Left ventricle myocardium inferior (tissue), 1 donor: ENCODE results near the gene ALOX12. TPM values are rescaled to one million over a fixed set of nuclear protein-coding genes. Genes with fewer than 3 reads are reported as not detected.

ENCODE experiments used
- DNase-seq: peaks from one replicate; pipeline ENCODE4 v3.0.0-alpha.2; 2020
- H3K27ac ChIP-seq: fragments of 200-600 bp; replicated peaks from 2 replicates; pipeline ENCODE4 v1.8.0; 2021
- H3K27me3 ChIP-seq: fragments of 200-600 bp; 2 replicates; pipeline ENCODE4 v1.8.0; 2021; ENCODE audit warnings: low read depth
- H3K36me3 ChIP-seq: fragments of 200-600 bp; 2 replicates; pipeline ENCODE4 v1.8.0; 2021
- H3K4me1 ChIP-seq: fragments of 200-600 bp; 2 replicates; pipeline ENCODE4 v1.8.0; 2021
- H3K4me3 ChIP-seq: fragments of 200-600 bp; 2 replicates; pipeline ENCODE4 v1.8.0; 2021; ENCODE audit warnings: mild to moderate bottlenecking, moderate library complexity
- H3K9me3 ChIP-seq: fragments of 200-600 bp; replicated peaks from 2 replicates; pipeline ENCODE4 v1.8.0; 2021
- CTCF ChIP-seq: fragments of 200-600 bp; IDR thresholded peaks from 2 replicates; pipeline ENCODE4 v1.8.0; 2021; ENCODE audit warnings: antibody characterized with exemption, mild to moderate bottlenecking, borderline replicate concordance
- intact Hi-C: fragments of 100-400 bp; cut with micrococcal nuclease; formaldehyde crosslinking; loops from one replicate; pipeline ENCODE4 v1.11.0; 2022
- total RNA-seq: library from RNA; stranded (reverse); fragmentation: NEBNext Ultra II Directional; extraction: Animal tissue kit (Norgen Biotek cat#: 25700); gene quantifications from one replicate; pipeline ENCODE4 v1.2.1, GENCODE V29; 2021
- donor health status: DM: no; HTN: yes; CAD: no; lungs with severe emphysema.

ALOX12 gene
- total RNA-seq, 1 donor from 2014 or later, result not detected

GRCh38 chr17:7058831-7059447, 63.1 kb downstream of the ALOX12 start:
- intact Hi-C loops, result loop anchor here (10.0 kb wide), 1 partner anchor 116 kb away; the partner anchor contains the start of gene ASGR1
- no peak for TF ChIP-seq CTCF
- no peaks in the 10 kb centered on the region for H3K4me1 ChIP-seq
- H3K9me3 ChIP-seq, result no peaks in the 10 kb centered on the region
- DNase-seq, result no peak
- H3K36me3 ChIP-seq, result no peaks in the 10 kb centered on the region
- H3K27ac ChIP-seq, result no peak overlapping the region
- H3K4me3 ChIP-seq, result no peak overlapping the region
- peaks cover 37% of the 10 kb centered on the region for H3K27me3 ChIP-seq

Other genes with a start within 250 kb of the ALOX12 start
- gene XAF1, start 240.0 kb upstream of the ALOX12 start, total RNA-seq, result 18.6 TPM
- not detected for gene FBXO39, start 219.8 kb upstream of the ALOX12 start, total RNA-seq
- gene TEKT1, start 164.3 kb upstream of the ALOX12 start, total RNA-seq, result not detected
- 174 TPM for gene RNASEK, start 16.6 kb downstream of the ALOX12 start, total RNA-seq
- 13.7 TPM for gene BCL6B, start 27.0 kb downstream of the ALOX12 start, total RNA-seq
- gene SLC16A13, start 40.0 kb downstream of the ALOX12 start, total RNA-seq, result 1.4 TPM
- 0.38 TPM for gene SLC16A11, start 48.0 kb downstream of the ALOX12 start, total RNA-seq
- 2.9 TPM for gene CLEC10A, start 84.2 kb downstream of the ALOX12 start, total RNA-seq
- gene ASGR2, start 118.8 kb downstream of the ALOX12 start, total RNA-seq, result 0.22 TPM
- 0.14 TPM for gene ASGR1, start 183.3 kb downstream of the ALOX12 start, total RNA-seq
- 14.0 TPM for gene DLG4, start 223.8 kb downstream of the ALOX12 start, total RNA-seq
- gene ACADVL, start 223.9 kb downstream of the ALOX12 start, total RNA-seq, result 1,845 TPM
- 19.8 TPM for gene DVL2, start 238.5 kb downstream of the ALOX12 start, total RNA-seq
- 22.0 TPM for gene PHF23, start 243.4 kb downstream of the ALOX12 start, total RNA-seq
- gene GABARAP, start 246.4 kb downstream of the ALOX12 start, total RNA-seq, result 394 TPM